HG03066 (cell line): ENCODE results near the gene SPTLC3.
"Not testable (repeated sequence)": the region's sequence is repeated elsewhere in the genome, so short reads cannot be mapped to it uniquely, and the experiment has no call there.

Experiments used
- ATAC-seq: cut with Tn5 transposase; IDR thresholded peaks from one replicate; pipeline ENCODE4 v1.9.1; 2021; ENCODE audit warnings: low read depth; ENCODE audit not compliant: unreplicated experiment

SPTLC3 gene

DNA sequence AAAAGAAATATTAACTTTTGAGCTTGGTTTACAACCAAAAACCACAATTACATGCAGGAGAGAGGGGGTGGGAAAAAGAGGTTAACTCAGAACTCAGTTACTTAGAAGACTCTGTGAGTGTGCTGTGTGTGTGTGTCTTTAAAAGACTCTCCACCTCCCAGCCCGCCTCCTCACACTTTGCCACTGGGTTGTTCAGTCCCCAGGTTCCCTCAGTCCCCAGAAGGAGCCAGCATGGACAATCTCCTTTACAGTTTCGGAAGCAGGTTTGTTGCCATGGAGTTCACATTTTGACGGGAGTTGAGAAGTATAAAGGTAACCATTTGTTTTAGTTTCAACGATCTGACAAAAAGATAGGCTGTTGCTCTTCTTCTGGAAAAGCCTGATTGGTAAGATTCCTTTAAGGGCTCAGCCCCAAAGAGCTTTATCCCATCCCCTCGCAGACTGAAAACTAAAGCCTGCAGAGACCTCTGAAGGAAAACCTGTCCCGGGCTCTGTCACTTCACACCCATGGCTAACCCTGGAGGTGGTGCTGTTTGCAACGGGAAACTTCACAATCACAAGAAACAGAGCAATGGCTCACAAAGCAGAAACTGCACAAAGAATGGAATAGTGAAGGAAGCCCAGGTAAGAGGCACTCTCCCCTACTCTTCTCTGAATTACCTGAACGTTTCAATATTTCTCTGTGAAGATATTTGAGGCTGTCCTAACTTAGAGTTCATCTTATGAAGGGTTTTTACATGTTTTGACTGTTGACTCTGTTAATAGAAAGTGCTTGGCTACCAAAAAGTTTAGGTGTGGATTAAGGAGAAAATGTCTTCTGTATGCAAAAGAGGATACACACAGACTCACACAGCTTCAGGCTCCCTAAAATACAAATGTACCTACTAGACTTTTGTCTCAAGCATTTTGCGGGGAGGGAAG is at the start of gene SPTLC3:
TSS of gene SPTLC3 (plus strand) at position 212 of the 921 bp plus-strand sequence. CDS start at position 508, 296 bp downstream.
- ATAC-seq = peak; percentile 29

GRCh38 chr20:12961725-12962124 is 47.0 kb upstream of the SPTLC3 start:
- ATAC-seq = no peak

DNA sequence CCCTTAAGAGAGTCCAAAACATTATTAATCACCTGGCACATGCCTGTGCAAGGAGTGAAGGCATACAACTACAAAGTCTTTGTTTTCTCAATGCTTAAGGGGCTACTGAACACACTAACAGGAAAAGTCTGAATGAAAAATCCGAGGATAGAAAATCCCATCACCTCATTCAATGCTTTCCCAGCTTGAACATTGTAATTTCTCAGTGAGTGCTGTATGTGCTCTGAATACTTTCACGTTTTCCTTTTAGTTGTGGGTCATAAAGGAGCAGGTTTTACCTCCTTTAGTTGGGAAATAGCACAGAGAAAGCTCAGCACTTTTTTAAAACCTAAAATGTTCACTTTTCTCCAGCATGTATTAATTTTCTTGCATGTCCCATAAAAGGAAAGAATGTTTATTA is 45.9 kb upstream of the SPTLC3 start:
- no peak for ATAC-seq

GRCh38 chr20:12963416-12963815 is 45.4 kb upstream of the SPTLC3 start:
- ATAC-seq = no peak

GRCh38 chr20:12965212-12965869 is 43.4 kb upstream of the SPTLC3 start:
- no peak for ATAC-seq

DNA sequence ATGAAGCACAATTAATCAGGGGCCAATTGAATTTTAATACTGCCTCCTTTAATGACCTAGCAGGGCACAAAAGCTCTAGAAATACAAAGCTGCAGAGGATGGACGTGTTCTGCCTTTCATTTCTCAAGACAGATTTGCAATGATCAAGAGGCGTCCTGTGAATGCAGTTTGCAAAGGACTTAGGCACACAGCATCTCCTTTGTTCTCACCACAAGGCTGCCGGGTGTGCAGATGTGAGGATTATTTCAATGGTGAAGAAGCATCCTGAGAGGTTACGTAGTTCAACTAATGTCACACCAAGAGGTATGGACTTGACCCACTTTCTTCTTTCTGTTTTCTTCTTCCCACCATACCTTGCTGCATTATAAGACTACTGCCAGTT is 42.9 kb upstream of the SPTLC3 start:
- no peak for ATAC-seq

DNA sequence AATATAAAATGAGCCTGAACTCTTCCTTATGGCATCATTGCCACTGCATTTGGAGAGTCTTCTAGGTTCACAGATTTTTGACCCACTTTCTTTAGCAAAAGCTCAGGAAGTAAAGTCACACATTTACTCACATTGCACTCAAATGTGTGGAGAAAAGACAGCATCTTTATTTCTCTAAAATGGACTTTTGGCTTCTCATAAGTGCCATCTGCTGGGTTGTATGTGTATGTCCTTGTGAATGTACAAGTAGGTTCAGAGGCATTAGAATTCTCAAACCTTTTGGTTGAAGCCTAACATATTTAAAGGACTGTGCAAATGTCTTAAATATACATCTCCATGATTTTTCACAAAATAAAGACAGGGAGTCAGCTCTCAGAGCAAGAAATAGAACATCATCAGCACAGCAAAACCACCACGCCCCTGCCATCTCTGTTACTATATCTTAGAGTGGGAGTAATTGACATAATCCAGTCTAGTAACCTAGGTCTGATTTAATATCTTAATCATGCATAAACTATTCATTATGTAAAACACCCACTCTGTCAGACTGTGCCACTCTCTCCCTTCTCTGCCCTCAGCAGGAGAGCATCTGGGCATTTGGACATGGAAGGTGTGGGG is 42.2 kb upstream of the SPTLC3 start:
- ATAC-seq = no peak

DNA sequence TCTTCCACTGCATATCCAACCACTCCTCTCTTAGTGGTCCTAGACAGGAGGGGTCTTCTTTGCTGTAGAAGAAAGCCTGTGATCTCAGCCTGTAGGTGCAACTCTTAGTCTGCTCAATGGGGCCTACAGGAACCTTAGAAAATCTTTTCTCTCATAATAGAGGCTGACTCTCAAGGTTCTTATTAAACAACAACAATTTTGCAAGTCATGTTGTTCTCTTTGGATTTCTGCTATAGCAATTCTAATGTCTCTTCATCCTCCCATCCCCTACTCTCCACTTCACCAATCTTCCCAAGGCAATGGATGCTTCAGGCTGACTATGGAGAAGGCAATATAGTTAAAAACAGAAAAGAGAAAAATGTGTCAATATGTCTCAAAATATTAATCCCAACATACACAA is 40.8 kb upstream of the SPTLC3 start:
- ATAC-seq = no peak

GRCh38 chr20:12968472-12968871 is 40.3 kb upstream of the SPTLC3 start:
- no peak for ATAC-seq

- no peak for ATAC-seq
Observed at GRCh38 chr20:12969071-12969669, 39.6 kb upstream of the SPTLC3 start.

GRCh38 chr20:12970372-12970821 is 38.4 kb upstream of the SPTLC3 start:
- no peak for ATAC-seq

- no peak for ATAC-seq
Observed at GRCh38 chr20:12975833-12976608, 32.8 kb upstream of the SPTLC3 start.

DNA sequence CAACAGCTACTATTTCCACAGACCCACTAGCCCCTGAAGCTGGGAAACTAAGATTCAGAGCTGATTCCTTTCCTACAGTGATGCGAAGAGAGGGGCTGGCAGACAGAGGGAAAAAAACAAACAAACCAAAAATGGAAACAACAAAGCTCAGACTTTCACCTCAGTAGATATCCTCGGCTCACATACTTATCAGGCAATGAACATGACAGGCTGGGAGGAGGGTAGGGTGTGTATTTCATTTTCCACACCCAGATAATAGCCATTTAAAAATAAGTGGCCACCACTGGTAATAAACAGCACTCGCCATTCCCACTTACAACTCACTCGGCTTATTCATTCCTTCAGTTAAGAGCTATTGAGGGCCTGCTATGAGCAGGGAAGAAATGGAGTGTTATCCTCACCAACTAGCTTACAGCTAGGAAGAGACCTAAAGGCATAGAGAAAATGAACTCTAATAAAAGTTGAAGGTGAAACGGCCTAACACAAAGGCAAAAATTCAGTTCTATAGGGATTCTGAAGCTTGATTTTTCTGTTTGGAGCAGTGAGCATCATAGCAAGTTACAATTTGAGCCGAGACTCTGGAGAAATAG is 32.0 kb upstream of the SPTLC3 start:
- no peak for ATAC-seq

DNA sequence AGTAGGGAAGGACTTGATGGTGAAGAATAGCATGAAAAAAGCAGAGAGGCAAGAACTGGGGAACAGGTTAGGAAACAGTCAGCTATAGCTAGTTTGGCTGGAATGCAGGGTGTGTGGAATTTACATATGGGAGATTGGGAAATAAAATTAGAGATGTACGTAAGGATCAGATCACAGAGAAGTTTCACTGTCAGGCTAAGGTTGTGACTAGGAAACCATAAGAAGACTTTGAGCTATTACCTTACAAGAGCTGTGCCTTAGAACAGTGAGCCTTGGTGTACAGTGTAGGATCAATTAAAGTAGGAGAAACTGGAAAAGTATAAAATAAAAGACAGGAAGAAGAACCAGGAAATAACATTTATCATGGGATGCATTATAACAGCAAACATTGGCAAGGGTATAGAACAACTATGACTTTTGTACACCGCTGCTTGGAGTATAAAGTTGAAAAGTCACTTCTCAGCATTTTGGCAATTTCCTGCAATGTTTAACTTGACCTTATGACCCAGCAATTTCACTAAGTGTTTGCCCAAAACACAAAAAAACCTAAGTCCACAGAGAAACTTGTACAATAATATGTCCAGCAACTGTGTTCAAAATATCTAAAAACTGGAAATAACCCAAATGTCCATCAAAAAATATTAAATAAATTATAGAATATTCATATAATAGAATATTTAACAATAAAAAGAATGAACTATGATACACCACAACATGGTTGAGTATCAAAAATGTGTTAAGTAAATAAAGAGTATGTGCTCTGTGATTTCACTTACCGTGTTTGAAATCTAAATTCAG is 31.2 kb upstream of the SPTLC3 start:
- no peak for ATAC-seq

GRCh38 chr20:12978126-12978394 is 30.7 kb upstream of the SPTLC3 start:
- ATAC-seq = no peak

- no peak for ATAC-seq
Observed at GRCh38 chr20:12978613-12979495, 29.9 kb upstream of the SPTLC3 start.

- not testable (repeated sequence) for ATAC-seq
Observed at GRCh38 chr20:12979713-12980112, 29.1 kb upstream of the SPTLC3 start.

GRCh38 chr20:12982098-12982497 is 26.7 kb upstream of the SPTLC3 start:
- ATAC-seq = no peak
